ENCODE data around the gene MXD1.

DNA sequence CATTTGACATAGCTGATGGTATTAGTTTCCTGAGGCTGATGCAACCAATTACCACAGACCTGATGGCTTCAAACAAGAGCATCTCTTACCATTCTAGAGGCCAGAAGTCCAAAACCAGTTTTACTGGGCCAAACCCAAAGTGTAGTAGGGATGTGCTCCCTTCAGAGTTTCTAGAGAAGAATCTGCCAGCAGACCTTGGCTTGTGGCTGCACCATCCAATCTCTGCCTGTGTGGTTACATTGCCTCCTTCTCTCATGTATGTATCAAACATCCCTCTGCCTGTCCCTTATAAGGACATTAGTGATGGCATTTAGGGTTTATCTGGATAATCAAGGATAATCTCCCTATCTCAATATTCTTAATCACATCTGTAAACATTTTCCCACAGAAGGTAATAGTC lies 25.6 kb upstream of the MXD1 start:
- TF ChIP-seq, protein P1, sequence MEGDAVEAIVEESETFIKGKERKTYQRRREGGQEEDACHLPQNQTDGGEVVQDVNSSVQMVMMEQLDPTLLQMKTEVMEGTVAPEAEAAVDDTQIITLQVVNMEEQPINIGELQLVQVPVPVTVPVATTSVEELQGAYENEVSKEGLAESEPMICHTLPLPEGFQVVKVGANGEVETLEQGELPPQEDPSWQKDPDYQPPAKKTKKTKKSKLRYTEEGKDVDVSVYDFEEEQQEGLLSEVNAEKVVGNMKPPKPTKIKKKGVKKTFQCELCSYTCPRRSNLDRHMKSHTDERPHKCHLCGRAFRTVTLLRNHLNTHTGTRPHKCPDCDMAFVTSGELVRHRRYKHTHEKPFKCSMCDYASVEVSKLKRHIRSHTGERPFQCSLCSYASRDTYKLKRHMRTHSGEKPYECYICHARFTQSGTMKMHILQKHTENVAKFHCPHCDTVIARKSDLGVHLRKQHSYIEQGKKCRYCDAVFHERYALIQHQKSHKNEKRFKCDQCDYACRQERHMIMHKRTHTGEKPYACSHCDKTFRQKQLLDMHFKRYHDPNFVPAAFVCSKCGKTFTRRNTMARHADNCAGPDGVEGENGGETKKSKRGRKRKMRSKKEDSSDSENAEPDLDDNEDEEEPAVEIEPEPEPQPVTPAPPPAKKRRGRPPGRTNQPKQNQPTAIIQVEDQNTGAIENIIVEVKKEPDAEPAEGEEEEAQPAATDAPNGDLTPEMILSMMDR (IDR thresholded peaks at IDR 0.05), result no peak
- no peak for TF ChIP-seq POLR2A (IDR thresholded peaks at IDR 0.05)
